Measurements from ENCODE around the gene OR56A1.

DNA sequence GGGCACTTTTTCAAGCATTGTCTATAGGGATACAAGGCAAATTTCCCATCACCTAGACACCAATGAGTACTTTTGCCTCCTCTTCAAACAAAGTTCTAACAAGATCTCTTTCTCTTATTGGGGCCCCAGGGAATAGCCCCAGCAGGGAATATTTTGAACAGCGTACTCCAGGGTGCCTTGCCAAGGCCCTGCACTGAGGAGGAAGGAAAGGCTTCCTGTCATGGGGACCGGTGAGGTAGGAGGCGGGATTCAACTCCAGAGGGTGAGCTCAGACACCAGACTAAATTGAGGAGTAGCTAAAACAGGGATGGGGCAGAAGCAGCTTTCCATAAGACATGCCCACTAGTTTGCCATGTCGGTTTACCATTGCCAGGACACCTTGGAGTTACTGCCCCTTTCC is 48.9 kb upstream of the OR56A1 start:
- no peak for TF ChIP-seq POLR2AphosphoS5 (IDR thresholded peaks at IDR 0.05; ENCODE audit: low read depth, low read length)
- TF ChIP-seq POLR2A (IDR thresholded peaks at IDR 0.05; ENCODE audit: low read depth, low read length): no peak
- TF ChIP-seq PAX5 (IDR thresholded peaks at IDR 0.05; ENCODE audit: insufficient read depth, low read length, severe bottlenecking): no peak
- TF ChIP-seq TAF1 (IDR thresholded peaks at IDR 0.05; ENCODE audit: low read depth, low read length): no peak
